ENCODE results near the gene CLEC3A. TPM values are rescaled to one million over a fixed set of nuclear protein-coding genes. Genes with fewer than 3 reads are reported as not detected.
"Not testable (repeated sequence)": the region's sequence is repeated elsewhere in the genome, so short reads cannot be mapped to it uniquely, and the experiment has no call there.

The CLEC3A gene, protein sequence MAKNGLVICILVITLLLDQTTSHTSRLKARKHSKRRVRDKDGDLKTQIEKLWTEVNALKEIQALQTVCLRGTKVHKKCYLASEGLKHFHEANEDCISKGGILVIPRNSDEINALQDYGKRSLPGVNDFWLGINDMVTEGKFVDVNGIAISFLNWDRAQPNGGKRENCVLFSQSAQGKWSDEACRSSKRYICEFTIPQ
- not detected for total RNA-seq
- total RNA-seq, result 0 reads per million in 2 donors

DNA sequence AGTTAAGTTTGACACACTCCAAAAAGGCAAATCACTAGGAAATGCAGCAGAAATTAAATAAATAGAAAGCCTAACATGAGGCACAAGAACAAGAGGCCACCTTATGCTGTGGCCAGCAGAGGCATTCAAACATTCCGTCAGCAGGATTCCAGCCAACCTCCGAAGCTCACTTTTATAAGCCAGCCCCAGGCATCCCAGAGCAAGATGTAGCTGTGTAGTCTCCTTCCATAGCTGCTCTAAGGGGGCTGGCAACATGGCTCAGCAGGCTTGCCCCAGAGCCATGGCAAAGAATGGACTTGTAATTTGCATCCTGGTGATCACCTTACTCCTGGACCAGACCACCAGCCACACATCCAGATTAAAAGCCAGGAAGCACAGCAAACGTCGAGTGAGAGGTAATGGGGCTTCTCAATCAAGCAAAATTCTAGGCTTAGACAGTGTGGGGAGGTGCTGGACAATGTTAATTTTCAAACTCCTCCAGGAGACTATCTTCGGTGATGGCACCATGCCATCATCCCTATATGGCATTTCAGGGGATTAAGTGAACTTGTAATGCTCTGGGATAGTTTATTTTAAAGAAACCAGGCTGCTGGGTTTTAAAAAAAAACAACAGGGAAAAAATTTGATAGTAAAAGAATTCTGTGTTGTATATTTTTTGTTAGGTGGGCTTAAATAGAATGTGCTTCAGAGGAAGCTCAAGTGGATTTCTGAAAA is at the start of gene CLEC3A:
TSS of gene CLEC3A (plus strand) at position 202 of the 714 bp plus-strand sequence. CDS start at position 281, 79 bp downstream.
- Mint-ChIP-seq H3K4me3 (no peak within 1 kb of the TSS), H3K27me3 (peaks cover 30% of the 10 kb centered on the region), H3K4me1 (no peaks in the 10 kb centered on the region), H3K27ac (no peak within 1 kb of the TSS), H3K36me3 (ENCODE audit: low read depth) (peaks cover 2% of the 10 kb centered on the region)
- ATAC-seq, result no peak
- no peaks in the 10 kb centered on the region for H3K9me3 ChIP-seq (ENCODE audit: control insufficient read depth, low read length, poor library complexity, severe bottlenecking)
- DNase-seq, result no peak

DNA sequence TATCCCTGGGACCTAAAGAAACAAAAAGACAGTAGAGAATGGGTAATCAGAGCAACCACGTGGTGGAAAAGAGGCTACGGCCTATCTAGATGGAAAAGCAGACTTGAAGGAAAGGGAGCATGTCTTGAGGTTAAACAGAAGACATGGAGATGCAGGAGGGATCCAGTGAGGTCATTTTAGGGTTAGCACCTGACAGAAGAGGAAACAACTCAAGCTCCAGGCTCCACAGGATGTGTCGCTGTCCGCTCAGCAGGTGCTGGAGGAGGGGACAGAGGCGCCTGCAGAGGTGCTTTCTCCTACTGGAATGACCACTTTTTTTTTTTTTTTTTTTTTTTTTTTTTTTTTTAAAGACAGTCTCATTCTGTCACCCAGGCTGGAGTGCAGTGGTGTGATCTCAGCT is 47.5 kb upstream of the CLEC3A start:
- Mint-ChIP-seq H3K27ac (no peak overlapping the region), H3K4me1 (peaks cover 3% of the 10 kb centered on the region), H3K36me3 (ENCODE audit: low read depth) (no peaks in the 10 kb centered on the region), H3K4me3 (no peak overlapping the region), H3K27me3 (peaks cover 43% of the 10 kb centered on the region)
- ATAC-seq, result no peak
- H3K9me3 ChIP-seq (ENCODE audit: control insufficient read depth, low read length, poor library complexity, severe bottlenecking), result no peaks in the 10 kb centered on the region
- DNase-seq, result no peak

DNA sequence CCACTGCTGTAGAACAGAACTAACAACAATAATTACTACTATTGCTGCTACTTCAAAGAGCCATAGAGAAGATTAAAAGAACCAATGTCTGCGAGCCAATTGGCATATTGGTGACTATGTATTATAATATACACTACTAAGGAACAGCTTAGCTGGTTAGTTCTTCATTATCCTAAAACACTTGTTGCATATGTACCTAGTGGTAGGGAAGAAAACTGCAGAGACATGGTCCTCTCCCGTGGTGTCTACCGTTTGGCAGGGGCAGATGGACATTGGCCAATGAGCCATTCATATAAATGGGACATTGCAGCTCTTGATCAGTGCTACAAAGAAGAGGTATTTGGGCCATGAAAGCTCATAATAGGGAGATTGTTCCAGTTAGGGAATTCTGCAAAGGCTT is 46.4 kb upstream of the CLEC3A start:
- ATAC-seq, result no peak
- Mint-ChIP-seq H3K4me3 (no peak overlapping the region), H3K27ac (no peak overlapping the region), H3K36me3 (ENCODE audit: low read depth) (no peaks in the 10 kb centered on the region), H3K27me3 (peaks cover 43% of the 10 kb centered on the region), H3K4me1 (peaks cover 3% of the 10 kb centered on the region)
- DNase-seq, result no peak
- H3K9me3 ChIP-seq (ENCODE audit: control insufficient read depth, low read length, poor library complexity, severe bottlenecking), result no peaks in the 10 kb centered on the region

DNA sequence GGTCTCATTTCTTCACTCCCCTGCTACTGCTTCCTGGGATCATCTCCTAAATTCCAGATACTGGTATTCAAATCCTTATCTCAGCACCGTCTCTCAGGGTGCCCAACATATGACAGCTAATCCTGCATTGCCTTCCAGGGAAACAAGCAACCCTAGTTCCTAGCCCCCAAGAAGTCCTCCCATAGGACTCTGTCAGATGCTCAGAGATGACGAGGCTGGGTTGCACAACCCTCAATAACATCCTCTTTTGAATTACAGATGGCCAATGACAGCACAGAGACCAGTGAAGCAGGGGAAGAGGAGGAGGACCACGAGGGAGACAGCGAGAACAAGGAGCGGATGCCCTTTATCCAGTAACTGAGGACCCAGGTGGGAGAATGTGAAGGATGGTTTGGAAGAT is 45.0 kb upstream of the CLEC3A start:
- Mint-ChIP-seq H3K27ac (no peak overlapping the region), H3K4me1 (no peaks in the 10 kb centered on the region), H3K27me3 (peaks cover 36% of the 10 kb centered on the region), H3K4me3 (no peak overlapping the region), H3K36me3 (ENCODE audit: low read depth) (no peaks in the 10 kb centered on the region)
- ATAC-seq (no peak), DNase-seq (no peak)
- no peaks in the 10 kb centered on the region for H3K9me3 ChIP-seq (ENCODE audit: control insufficient read depth, low read length, poor library complexity, severe bottlenecking)

DNA sequence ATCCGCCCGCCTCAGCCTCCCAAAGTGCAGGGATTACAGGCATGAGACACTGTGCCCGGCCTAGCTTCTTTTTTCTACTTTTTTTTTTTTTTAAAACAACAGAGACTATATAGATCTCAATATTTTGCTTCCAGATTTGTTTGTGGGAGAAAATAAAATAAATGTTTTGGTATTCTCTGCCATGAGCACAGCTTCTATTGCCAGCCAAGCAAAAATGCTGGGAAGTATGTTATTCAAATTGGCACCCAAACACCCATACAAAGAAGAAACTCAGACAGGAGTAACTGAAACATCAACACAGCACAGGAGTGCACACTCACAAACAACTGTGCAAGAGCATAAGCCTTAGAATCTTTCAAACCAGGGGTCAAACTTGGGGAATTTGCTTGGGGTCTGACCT is 37.2 kb upstream of the CLEC3A start:
- no peak for DNase-seq
- H3K4me1 Mint-ChIP-seq, result no peaks in the 10 kb centered on the region
- no peak overlapping the region for H3K27ac Mint-ChIP-seq
- ATAC-seq, result no peak
- H3K36me3 Mint-ChIP-seq (ENCODE audit: low read depth), result no peaks in the 10 kb centered on the region
- H3K27me3 Mint-ChIP-seq, result peaks cover 38% of the 10 kb centered on the region
- no peak overlapping the region for H3K4me3 Mint-ChIP-seq
- H3K9me3 ChIP-seq (ENCODE audit: control insufficient read depth, low read length, poor library complexity, severe bottlenecking), result no peaks in the 10 kb centered on the region

DNA sequence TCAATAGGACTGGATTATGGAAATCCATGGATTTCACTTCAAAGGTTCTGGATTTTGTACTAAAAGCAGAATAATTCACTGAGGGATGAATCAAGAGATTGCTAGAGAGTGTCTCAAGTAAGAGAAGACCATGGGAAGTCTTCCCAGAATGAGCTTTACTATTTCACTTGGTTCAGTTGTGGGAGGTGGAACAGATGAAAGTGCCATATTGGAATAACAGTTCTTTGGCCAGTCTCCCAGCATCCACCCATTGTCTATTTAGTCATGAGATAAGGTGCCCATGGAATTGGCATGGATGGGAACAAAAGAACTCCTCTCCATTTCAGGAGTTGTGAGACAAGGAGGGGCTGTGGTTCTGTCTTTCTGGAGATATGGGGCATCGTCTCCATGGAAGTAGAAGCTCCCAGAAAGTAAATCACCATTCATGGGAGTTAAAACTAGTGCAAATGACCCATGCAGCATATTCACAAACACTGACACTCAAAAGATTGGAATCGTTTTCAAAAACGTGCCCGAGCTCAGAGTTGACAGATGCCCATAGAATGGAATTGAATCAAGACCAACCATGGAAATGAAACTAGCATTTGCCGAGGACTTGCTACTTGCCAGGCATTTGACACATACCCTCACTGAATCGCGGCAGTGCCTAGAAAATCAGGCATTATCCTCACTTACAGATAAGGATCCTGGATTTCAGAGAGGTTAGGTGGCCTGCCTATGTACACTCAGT is 36.2 kb upstream of the CLEC3A start:
- ATAC-seq, result no peak
- Mint-ChIP-seq H3K27ac (no peak overlapping the region), H3K27me3 (peaks cover 45% of the 10 kb centered on the region)

DNA sequence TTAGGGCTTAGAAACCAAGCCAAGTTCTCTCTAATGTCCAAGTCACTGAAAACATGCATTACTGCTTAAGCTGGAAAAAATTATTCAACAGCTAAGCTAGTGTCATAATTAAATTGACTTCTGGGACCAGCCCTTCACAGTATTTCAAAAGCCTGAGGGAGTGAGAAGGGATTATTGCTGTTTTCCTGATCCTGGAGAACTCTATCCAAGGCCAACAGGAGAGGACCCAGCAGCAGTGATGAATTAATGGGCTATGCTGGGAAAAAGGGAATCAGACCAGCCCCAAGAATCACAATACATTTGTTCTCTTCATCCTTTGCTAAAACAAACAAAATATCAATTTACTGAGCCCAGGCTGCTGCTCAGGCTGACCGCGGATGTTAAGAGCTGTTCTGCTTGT is 34.5 kb upstream of the CLEC3A start:
- no peak overlapping the region for H3K27ac Mint-ChIP-seq

More for the DNA sequence above, 36.2 kb upstream of the CLEC3A start:
- Mint-ChIP-seq H3K36me3 (ENCODE audit: low read depth) (no peaks in the 10 kb centered on the region), H3K4me3 (no peak overlapping the region), H3K4me1 (no peaks in the 10 kb centered on the region)
- no peak for DNase-seq
- no peaks in the 10 kb centered on the region for H3K9me3 ChIP-seq (ENCODE audit: control insufficient read depth, low read length, poor library complexity, severe bottlenecking)

DNA sequence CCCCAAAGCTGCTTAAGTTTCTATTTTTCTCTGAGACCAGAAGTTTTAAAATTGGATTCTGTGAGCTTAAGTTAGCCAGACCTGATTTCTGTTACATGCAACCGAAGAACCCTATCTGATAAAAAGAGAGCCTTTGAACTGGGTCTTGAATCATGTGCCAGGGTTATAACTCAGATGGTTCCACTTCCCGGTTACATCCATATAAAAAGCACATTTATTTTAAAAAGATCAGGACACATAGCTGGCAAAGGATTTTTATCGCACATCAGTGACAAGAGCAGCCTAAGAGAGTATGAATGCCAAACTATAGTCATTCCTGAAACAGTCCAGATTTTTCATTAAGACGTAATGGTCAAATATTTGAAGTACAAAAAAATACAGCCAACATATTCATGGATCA is 32.5 kb upstream of the CLEC3A start:
- H3K9me3 ChIP-seq (ENCODE audit: control insufficient read depth, low read length, poor library complexity, severe bottlenecking), result no peaks in the 10 kb centered on the region
- DNase-seq (no peak), ATAC-seq (no peak)
- Mint-ChIP-seq H3K36me3 (ENCODE audit: low read depth) (no peaks in the 10 kb centered on the region), H3K27me3 (peaks cover 56% of the 10 kb centered on the region), H3K4me3 (no peak overlapping the region), H3K27ac (no peak overlapping the region), H3K4me1 (no peaks in the 10 kb centered on the region)

More for the DNA sequence above, 34.5 kb upstream of the CLEC3A start:
- no peak for ATAC-seq
- H3K9me3 ChIP-seq (ENCODE audit: control insufficient read depth, low read length, poor library complexity, severe bottlenecking), result no peaks in the 10 kb centered on the region
- Mint-ChIP-seq H3K4me3 (no peak overlapping the region), H3K27me3 (peaks cover 59% of the 10 kb centered on the region), H3K4me1 (no peaks in the 10 kb centered on the region), H3K36me3 (ENCODE audit: low read depth) (no peaks in the 10 kb centered on the region)
- no peak for DNase-seq

DNA sequence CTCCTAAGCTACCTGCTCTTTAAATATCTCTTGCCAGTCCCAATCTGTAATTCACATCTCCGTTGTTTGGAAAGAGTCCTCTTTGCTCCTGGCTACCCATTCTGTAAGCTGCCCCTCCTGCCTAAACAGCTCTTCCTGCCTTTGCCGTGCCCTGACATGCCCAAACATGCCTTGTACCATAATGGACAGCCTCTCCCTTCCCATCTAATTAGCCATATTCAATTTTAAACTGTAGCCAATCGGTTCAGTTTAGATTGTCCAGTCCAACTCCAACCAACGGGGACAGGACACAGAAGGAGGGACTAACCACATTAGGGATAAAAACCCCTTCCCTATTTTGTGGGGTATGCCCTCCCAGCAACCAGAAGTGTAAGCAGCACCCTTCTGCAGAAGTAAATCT is 30.6 kb upstream of the CLEC3A start:
- Mint-ChIP-seq H3K4me1 (no peaks in the 10 kb centered on the region), H3K27me3 (peaks cover 49% of the 10 kb centered on the region), H3K36me3 (ENCODE audit: low read depth) (no peaks in the 10 kb centered on the region), H3K4me3 (no peak overlapping the region), H3K27ac (no peak overlapping the region)
- no peaks in the 10 kb centered on the region for H3K9me3 ChIP-seq (ENCODE audit: control insufficient read depth, low read length, poor library complexity, severe bottlenecking)
- ATAC-seq, result no peak
- no peak for DNase-seq

DNA sequence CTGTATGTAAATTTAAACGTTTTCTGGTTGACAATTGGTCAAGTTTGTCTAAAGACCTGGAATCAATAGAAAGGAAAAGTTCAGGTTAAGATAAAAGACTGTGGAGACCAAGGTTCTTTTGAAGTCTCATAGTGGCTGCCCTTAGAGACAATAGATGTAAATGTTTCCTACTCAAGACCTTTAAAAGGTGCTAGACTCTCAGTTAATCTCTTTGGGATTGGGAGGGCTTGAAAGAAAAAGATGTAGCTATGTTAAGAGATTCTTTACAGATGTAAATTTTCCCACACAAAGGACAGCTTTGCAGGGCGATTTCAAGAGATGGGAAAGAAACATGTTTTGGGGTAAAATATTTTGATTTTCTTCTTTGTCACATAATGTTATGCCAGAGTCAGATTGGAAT is 30.0 kb upstream of the CLEC3A start:
- ATAC-seq; H3K27ac Mint-ChIP-seq; H3K36me3 Mint-ChIP-seq (ENCODE audit: low read depth); DNase-seq; H3K4me3 Mint-ChIP-seq; H3K4me1 Mint-ChIP-seq; H3K9me3 ChIP-seq (ENCODE audit: control insufficient read depth, low read length, poor library complexity, severe bottlenecking): not testable (repeated sequence)
- H3K27me3 Mint-ChIP-seq, result peaks cover 45% of the 10 kb centered on the region

DNA sequence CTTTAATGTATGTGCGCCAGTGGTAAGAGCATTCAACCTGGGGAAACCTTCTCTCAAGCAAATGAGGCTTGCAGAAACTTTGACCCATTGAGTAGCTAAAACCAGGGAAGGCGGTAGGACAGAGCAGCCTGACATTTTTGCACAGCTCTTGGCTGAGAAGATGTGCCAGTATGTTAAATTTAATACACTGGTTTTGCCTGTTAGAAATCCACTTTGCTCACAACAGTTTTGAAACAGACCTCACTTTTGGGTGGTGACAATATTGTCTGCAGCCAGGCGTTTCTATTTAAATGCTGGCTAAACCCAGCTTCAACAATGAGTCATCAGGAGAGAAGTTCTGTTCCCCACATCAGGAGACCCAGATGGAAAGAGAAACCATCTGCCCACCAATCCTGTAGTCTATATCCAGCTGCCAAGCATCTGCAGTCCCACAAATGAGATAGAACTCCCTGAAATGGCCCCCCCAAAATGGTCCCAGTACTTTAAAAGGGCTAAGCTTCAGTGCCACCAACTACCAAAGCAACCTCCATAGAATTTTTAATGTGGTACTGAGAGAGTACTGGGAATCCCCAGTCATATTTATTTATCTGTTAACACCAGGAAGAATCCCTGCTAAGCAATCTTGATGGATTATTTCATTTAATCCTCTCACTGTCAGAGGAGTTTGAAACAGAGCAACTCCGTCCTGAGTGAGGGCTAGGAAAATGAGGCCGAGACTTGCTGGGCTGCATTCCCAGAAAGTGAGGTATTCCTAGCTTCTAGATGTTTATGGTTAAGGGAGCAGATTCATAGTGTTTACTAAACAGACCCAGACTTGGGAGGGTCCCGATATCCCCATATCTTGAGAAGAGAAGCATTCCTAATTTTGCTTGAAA is 29.0 kb upstream of the CLEC3A start:
- DNase-seq (no peak), ATAC-seq (no peak)
- Mint-ChIP-seq H3K4me1 (no peaks in the 10 kb centered on the region), H3K27ac (no peak overlapping the region), H3K4me3 (no peak overlapping the region), H3K27me3 (peaks cover 43% of the 10 kb centered on the region), H3K36me3 (ENCODE audit: low read depth) (no peaks in the 10 kb centered on the region)
- no peaks in the 10 kb centered on the region for H3K9me3 ChIP-seq (ENCODE audit: control insufficient read depth, low read length, poor library complexity, severe bottlenecking)

DNA sequence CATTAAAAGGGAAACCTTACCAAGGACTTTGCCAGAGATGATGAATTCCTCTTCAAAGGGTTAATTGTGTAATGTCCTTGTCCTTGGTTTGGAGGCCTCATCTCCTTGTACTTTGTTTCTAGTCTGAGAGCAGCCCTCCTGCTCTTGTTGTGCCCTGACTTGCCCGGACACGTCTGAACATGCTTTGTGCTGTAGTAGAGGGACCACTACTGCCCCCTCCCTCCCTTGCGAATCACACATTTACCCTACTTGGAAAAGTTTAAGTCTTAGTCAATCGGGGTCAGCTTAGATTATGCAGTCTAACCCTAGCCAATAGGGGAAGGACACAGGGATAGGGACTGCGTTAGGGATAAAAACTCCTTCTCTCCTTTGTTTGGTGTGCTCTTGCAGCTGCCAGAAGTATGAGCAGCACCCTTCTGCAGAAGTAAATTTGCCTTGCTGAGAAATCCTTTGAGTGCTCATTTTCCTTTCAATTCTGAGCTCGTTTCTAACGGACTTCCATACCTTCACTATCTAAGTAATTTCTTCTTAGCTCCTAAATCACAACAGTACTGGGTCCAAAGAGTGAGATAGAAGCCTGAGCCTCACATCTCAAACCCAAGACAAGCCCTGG is 26.4 kb upstream of the CLEC3A start:
- no peak overlapping the region for H3K27ac Mint-ChIP-seq
- peaks cover 43% of the 10 kb centered on the region for H3K27me3 Mint-ChIP-seq
- H3K9me3 ChIP-seq (ENCODE audit: control insufficient read depth, low read length, poor library complexity, severe bottlenecking), result no peaks in the 10 kb centered on the region
- no peaks in the 10 kb centered on the region for H3K4me1 Mint-ChIP-seq
- H3K4me3 Mint-ChIP-seq, result no peak overlapping the region
- ATAC-seq (no peak), DNase-seq (no peak)
- no peaks in the 10 kb centered on the region for H3K36me3 Mint-ChIP-seq (ENCODE audit: low read depth)

Measured in T-helper 17 cell (primary cell).